ENCODE measurements around the gene HPN. TPM values are rescaled to one million over a fixed set of nuclear protein-coding genes. Genes with fewer than 3 reads are reported as not detected.

HPN gene
- total and polyA plus RNA-seq, 2 donors (not counting 3 experiments of a cell fraction or from before 2014, with no cell fraction given) = 0.10 TPM; not detected in 1

- Histone ChIP-seq H3K4me2 (ENCODE audit: insufficient read depth, low read length) (peak overlapping the region; percentile 3), H3K9me1 (replicated peaks; ENCODE audit: control insufficient read depth, extremely low read depth, insufficient read depth, low read length) (no peaks in the 10 kb centered on the region), H3K9ac (replicated peaks; ENCODE audit: extremely low read depth, insufficient read depth, low read length) (no peak overlapping the region), H3K4me1 (ENCODE audit: control insufficient read depth, extremely low read depth, insufficient read depth, low read length) (peaks cover 25% of the 10 kb centered on the region), H3K36me3 (ENCODE audit: control insufficient read depth in 2 of 2, extremely low read depth in 1 of 2, insufficient read depth in 2 of 2, low read length in 2 of 2) (peaks cover 0 to 2% of the 10 kb centered on the region in 2 experiments), H3K27ac (ENCODE audit: insufficient read depth, low read depth, low read length) (peak overlapping the region; percentile 31), H3K9me3 (replicated peaks; ENCODE audit: control insufficient read depth, insufficient read depth, low read length) (no peaks in the 10 kb centered on the region), H3K4me3 (replicated peaks in 1 of 3; ENCODE audit: insufficient read depth in 1 of 3, low read depth in 1 of 3, low read length in 3 of 3) (no peak overlapping the region), H4K20me1 (replicated peaks; ENCODE audit: control insufficient read depth, extremely low read depth, insufficient read depth, low read length) (no peaks in the 10 kb centered on the region), H3K79me2 (ENCODE audit: control insufficient read depth, insufficient read depth, low read length) (no peaks in the 10 kb centered on the region), H2AFZ (ENCODE audit: low read depth, low read length) (peak overlapping the region; percentile 47), H3K27me3 (ENCODE audit: control insufficient read depth in 2 of 2, insufficient read depth in 2 of 2, low read length in 2 of 2) (no peaks in the 10 kb centered on the region)
- CTCF ChIA-PET = interaction anchor here (0.6 to 1.4 kb wide), 9 partner anchors 8 to 105 kb away, joined by 3 to 8 read pairs (median 3); partner anchors contain the start of genes FXYD7 and SCN1B
- POLR2A ChIA-PET = interaction anchor here (0.9 kb wide), 1 partner anchor 13 kb away, joined by 6 read pairs; no protein-coding TSS in a partner anchor
- intact Hi-C loops (cut with micrococcal nuclease) = loop anchor here (10.0 kb wide), 1 partner anchor 227 kb away; the partner anchor contains the start of gene USF2
- no TSS peak for BruUV-seq (replicated peaks)
- TF ChIP-seq EZH2 (IDR thresholded peaks at IDR 0.05; ENCODE audit: borderline replicate concordance, low read depth, low read length, severe bottlenecking) (no peak), FOS (IDR thresholded peaks at IDR 0.05; ENCODE audit: borderline replicate concordance, insufficient read depth, low read length) (peak; percentile 26)
- peak; percentile 57 for DNase-seq (ENCODE audit: low read depth, low spot score)
- peak; percentile 97 for FAIRE-seq
- dilution Hi-C loops (cut with MboI; ENCODE audit: extremely low pct_ligation_motif_present, low sequenced_read_pairs) = no loop called here
These were observed 3.6 kb upstream of the HPN start for GRCh38 chr19:35037716-35038622.

DNA sequence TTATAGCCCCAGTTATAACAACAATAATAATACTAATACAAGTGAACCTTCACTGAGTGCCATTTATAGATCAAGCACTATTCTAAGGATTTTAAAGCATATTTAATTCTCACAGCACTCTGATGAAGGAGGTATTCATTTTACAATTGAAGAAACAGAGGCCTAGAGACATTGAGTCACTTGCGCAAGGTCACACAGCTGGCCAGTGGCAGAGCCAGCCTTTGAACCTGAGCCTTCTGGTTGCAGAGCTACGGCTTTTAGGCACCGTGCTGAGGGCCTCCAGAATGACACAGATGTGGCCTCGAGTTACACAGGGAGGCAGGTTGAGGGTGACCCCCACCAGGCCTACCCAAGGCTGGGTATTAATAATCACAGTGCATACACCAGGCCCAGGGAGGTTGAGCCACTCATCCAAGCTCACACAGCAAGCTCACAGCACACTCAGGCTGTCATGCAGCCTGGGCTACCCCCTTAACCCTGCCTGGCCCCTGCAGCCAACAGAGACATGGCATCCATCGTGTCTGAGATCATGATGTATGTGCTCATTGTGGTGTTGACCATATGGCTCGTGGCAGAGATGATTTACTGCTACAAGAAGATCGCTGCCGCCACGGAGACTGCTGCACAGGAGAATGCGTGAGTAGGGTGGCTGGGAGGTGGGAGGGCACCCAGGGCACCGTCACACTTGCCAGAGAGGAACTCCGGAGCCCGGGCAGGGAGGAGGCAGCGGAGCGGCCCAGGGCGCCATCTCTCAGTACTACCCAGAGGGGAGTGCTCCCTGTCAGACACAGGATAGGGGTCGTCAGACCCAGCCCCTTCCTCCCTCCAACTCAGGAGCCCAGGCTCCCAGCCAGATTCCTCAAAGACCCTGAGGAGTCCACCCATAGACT is 2.7 kb upstream of the HPN start:
- intact Hi-C loops (cut with micrococcal nuclease) (loop anchor here (10.0 kb wide), 1 partner anchor 226 kb away; the partner anchor contains the start of gene USF2), dilution Hi-C loops (cut with MboI; ENCODE audit: extremely low pct_ligation_motif_present, low sequenced_read_pairs) (no loop called here)
- POLR2A ChIA-PET = interaction anchor here (0.9 kb wide), 1 partner anchor 12 kb away, joined by 6 read pairs; no protein-coding TSS in a partner anchor
- H3K9me1 ChIP-seq (replicated peaks; ENCODE audit: control insufficient read depth, extremely low read depth, insufficient read depth, low read length) = no peaks in the 10 kb centered on the region
- H4K20me1 ChIP-seq (replicated peaks; ENCODE audit: control insufficient read depth, extremely low read depth, insufficient read depth, low read length) = no peaks in the 10 kb centered on the region
- H3K79me2 ChIP-seq (ENCODE audit: control insufficient read depth, insufficient read depth, low read length) = no peaks in the 10 kb centered on the region
- no TSS peak for BruUV-seq (replicated peaks)
- FAIRE-seq = no peak
- no peaks in the 10 kb centered on the region for H3K9me3 ChIP-seq (replicated peaks; ENCODE audit: control insufficient read depth, insufficient read depth, low read length)
- H2AFZ ChIP-seq (ENCODE audit: low read depth, low read length) = no peak overlapping the region
- no peak overlapping the region for H3K4me2 ChIP-seq (ENCODE audit: insufficient read depth, low read length)
- no peak overlapping the region for H3K4me3 ChIP-seq (replicated peaks in 1 of 3; ENCODE audit: insufficient read depth in 1 of 3, low read depth in 1 of 3, low read length in 3 of 3)
- no peaks in the 10 kb centered on the region for H3K36me3 ChIP-seq (ENCODE audit: control insufficient read depth in 2 of 2, extremely low read depth in 1 of 2, insufficient read depth in 2 of 2, low read length in 2 of 2)
- H3K4me1 ChIP-seq (ENCODE audit: control insufficient read depth, extremely low read depth, insufficient read depth, low read length) = peaks cover 25% of the 10 kb centered on the region
- no peak overlapping the region for H3K9ac ChIP-seq (replicated peaks; ENCODE audit: extremely low read depth, insufficient read depth, low read length)
- TF ChIP-seq MAX (IDR thresholded peaks at IDR 0.05; ENCODE audit: insufficient read depth, insufficient read length) (no peak), MYC (IDR thresholded peaks at IDR 0.05; ENCODE audit: low read depth, low read length) (no peak), JUN (IDR thresholded peaks at IDR 0.05; ENCODE audit: borderline replicate concordance, insufficient read depth, insufficient read length, low read depth) (no peak), EZH2 (IDR thresholded peaks at IDR 0.05; ENCODE audit: borderline replicate concordance, low read depth, low read length, severe bottlenecking) (no peak), CTCF (IDR thresholded peaks at IDR 0.05; ENCODE audit: extremely low read depth in 1 of 2, insufficient read depth in 1 of 2, low read depth in 1 of 2, low read length in 2 of 2) (no peak), POLR2A (IDR thresholded peaks at IDR 0.05; ENCODE audit: low read depth, low read length) (no peak), GATA2 (IDR thresholded peaks at IDR 0.05; ENCODE audit: insufficient read depth, insufficient read length, low read depth, low read length) (no peak), POLR2AphosphoS5 (IDR thresholded peaks at IDR 0.05; ENCODE audit: insufficient read depth, low read depth, low read length) (no peak), FOS (IDR thresholded peaks at IDR 0.05; ENCODE audit: borderline replicate concordance, insufficient read depth, low read length) (no peak)
- DNase-seq (ENCODE audit: low read depth, low spot score) = no peak
- CTCF ChIA-PET = interaction anchor here (1.0 to 1.4 kb wide), 6 partner anchors 9 to 102 kb away, joined by 3 to 8 read pairs (median 3); partner anchors contain the start of gene SCN1B
- H3K27ac ChIP-seq (ENCODE audit: insufficient read depth, low read depth, low read length) = no peak overlapping the region
- no peaks in the 10 kb centered on the region for H3K27me3 ChIP-seq (ENCODE audit: control insufficient read depth in 2 of 2, insufficient read depth in 2 of 2, low read length in 2 of 2)
